HL-60 (cell line): Measurements from ENCODE around the gene PNPLA7.
"Not testable (repeated sequence)": the region's sequence is repeated elsewhere in the genome, so short reads cannot be mapped to it uniquely, and the experiment has no call there.

ENCODE experiments used
- DNase-seq, 2 experiments: peaks; one replicate each; pipeline ENCODE4 v3.0.0-alpha.2; 2010 to 2020; ENCODE audit warnings: low read depth in 1 of 2, low spot score in 1 of 2
- H3K27ac ChIP-seq: fragments of 250-450 bp; sonication (Bioruptor Pico); replicated peaks from 2 replicates; pipeline ENCODE4 v1.5.1; 2020; ENCODE audit warnings: mild to moderate bottlenecking, moderate library complexity
- H3K27me3 ChIP-seq: fragments of 250-450 bp; sonication (Bioruptor Pico); 2 replicates; pipeline ENCODE4 v1.5.1; 2021; ENCODE audit warnings: mild to moderate bottlenecking, moderate library complexity; ENCODE audit not compliant: insufficient read depth, poor library complexity, severe bottlenecking
- H3K4me3 ChIP-seq: replicated peaks from 2 replicates; pipeline ENCODE4 v1.5.1; 2011; ENCODE audit warnings: mild to moderate bottlenecking, control low read depth, low read length; ENCODE audit not compliant: insufficient read depth
- CTCF ChIP-seq: IDR thresholded peaks from one replicate; pipeline ENCODE4 v1.5.1; 2011; ENCODE audit warnings: low read length, control low read depth, inconsistent platforms; ENCODE audit not compliant: insufficient read depth
- GABPA ChIP-seq: IDR thresholded peaks from 2 replicates; pipeline ENCODE4 v1.6.1; 2012; ENCODE audit warnings: low read depth
- POLR2AphosphoS5 ChIP-seq: IDR thresholded peaks from 2 replicates; pipeline ENCODE4 v1.6.1; 2012; ENCODE audit warnings: low read depth
- REST ChIP-seq: IDR thresholded peaks from 2 replicates; pipeline ENCODE4 v1.6.1; 2012; ENCODE audit warnings: low read depth; ENCODE audit not compliant: insufficient replicate concordance
- SPI1 ChIP-seq: IDR thresholded peaks from 2 replicates; pipeline ENCODE4 v1.6.1; 2012; ENCODE audit warnings: low read depth, mild to moderate bottlenecking, borderline replicate concordance

The PNPLA7 gene

GRCh38 chr9:137554349-137554748 lies 4.1 kb upstream of the PNPLA7 start:
- H3K27me3 ChIP-seq: no peaks in the 10 kb centered on the region
- no peak for DNase-seq
- H3K4me3 ChIP-seq: no peak overlapping the region
- no peak overlapping the region for H3K27ac ChIP-seq
- TF ChIP-seq GABPA: no peak
- TF ChIP-seq SPI1: no peak
- TF ChIP-seq POLR2AphosphoS5: no peak
- TF ChIP-seq CTCF: no peak
- TF ChIP-seq REST: no peak

GRCh38 chr9:137553654-137554053 lies 3.5 kb upstream of the PNPLA7 start:
- not testable (repeated sequence) for DNase-seq, H3K27ac ChIP-seq, H3K4me3 ChIP-seq, H3K27me3 ChIP-seq

GRCh38 chr9:137552022-137552768 lies 2.0 kb upstream of the PNPLA7 start:
- H3K27ac ChIP-seq: peak overlapping the region; percentile 63

More at GRCh38 chr9:137552022-137552768, 2.0 kb upstream of the PNPLA7 start:
- peak overlapping the region; percentile 89 for H3K4me3 ChIP-seq
- no peak for DNase-seq
- H3K27me3 ChIP-seq: no peaks in the 10 kb centered on the region
- TF ChIP-seq POLR2AphosphoS5: no peak
- no peak for TF ChIP-seq SPI1
- no peak for TF ChIP-seq REST
- no peak for TF ChIP-seq CTCF
- no peak for TF ChIP-seq GABPA
